ENCODE results near the gene FBLN2. TPM values are rescaled to one million over a fixed set of nuclear protein-coding genes. Genes with fewer than 3 reads are reported as not detected.

FBLN2 gene
- total RNA-seq, 1 experiment from 2014 or later = not detected

DNA sequence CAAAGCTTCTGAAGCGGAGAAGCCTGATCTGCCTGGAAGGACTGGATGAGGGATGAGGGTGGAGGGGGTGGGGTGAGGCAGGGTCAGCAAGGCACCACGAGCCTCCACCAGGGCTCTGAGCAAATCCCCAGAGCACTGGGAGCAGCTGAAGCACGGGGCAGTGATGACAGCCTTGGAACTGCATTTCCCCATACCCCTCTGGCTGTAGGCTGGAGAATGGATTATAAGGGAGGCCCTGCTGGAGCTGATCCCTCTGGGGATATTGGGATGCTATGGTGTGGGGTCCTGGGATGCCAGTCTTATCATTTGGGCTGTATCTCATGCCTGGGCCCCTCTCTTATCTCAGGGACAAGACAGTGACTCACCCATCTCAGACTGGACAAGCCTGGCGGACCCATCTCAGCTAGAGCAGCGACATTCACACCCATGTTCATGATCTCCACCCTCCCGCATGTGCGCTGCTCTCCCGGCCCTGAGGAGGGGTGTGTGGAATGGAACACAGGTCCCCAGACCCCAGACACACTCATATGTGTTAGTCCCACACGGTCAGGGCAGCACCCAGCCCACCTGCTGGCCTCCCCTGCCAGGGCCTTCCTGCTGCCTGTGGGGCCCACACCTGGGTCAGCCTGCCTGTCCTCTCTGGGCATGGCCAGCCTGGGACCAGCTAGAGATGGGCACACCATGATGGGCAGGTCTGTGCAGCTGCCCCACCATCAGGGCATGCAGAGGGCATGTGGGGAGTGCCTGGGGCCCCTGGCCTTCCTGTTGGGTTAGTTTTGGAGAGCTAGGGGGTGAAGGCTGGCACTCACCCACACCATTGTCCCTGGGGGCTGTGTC, 97.1 kb downstream of the FBLN2 start:
- no peak for DNase-seq (ENCODE audit: low spot score)

DNA sequence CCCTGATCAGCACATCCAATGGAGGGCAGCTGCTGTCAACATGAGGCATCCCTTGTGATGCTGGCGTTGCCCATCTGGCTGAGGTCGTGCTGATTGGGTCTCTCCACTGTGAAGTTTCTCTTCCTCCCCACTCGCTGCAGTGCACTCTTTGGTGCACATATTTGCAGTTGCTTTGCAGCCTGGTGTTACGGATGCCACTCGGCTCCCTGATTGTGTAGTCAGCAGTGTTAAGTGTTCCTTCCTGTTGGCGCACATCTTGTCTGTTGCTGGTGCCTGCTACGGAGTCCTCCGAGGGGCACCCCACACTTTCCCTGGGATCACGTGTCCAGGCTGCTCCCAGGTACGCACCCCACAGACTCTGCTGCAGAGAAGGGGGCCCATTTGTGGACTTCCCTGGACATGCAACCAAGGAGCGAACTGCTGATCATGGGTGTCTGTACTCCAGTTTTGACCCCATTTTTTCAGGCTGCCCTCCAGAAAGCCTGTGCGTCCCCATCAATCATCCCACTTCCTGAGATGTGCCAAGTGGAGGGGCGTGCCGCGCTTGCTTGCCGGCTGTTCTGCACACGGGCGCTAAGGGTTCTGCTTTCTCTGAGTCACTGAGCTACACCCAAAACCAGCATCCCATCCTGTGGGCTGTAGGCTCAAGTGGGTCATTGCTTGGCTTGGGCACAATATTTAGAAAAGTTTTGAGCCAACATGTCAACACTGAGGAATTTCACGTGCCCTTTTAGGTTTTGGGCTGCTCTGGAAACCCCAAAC, 98.6 kb downstream of the FBLN2 start:
- DNase-seq (ENCODE audit: low spot score) = no peak

DNA sequence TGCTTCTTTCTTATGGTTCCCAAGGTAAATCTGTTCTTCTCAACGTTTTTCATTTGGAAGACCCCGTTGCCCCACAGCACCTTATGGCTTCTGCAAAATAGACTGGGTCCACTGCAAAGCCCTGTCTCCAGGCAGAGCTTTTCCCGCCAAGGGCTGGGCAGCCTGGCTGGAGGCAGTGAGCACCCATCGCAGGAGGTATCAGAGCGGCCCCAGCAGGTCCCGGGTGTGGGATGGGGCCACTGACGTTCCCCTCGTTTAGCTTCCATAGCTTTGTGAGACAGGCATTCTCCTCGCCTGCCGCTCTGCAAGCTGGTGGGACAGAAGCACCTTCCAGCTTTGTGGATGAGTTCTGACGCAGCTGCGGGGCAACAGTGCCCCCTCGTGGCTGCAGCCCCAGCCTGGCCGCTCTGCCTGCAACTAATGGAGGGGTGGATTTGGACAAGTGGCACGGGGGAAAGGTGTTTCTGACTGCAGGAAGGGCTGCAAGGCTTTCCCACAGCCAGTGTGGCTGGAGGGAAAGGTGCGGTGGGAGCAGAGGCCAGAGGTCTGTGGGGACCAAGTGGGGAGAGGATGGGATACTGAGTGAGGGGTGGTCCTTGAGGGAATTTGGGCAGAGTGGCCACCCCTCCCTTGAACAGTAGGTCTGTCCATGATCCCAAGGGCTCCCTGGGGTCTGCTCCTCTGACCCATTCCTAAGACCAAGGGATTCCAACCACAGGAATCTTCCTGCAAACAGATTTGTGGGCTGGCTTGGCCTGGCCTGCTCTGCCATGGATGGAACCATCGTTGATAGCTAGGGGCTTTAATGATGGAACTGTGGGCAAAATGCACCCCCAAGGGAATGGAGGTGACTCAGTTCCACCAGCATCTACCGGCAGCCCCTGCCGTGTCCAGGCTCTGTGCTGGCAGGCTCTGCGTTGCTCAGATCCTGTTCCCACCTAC, 99.4 kb downstream of the FBLN2 start:
- DNase-seq (ENCODE audit: low spot score) = peak; percentile 78

DNA sequence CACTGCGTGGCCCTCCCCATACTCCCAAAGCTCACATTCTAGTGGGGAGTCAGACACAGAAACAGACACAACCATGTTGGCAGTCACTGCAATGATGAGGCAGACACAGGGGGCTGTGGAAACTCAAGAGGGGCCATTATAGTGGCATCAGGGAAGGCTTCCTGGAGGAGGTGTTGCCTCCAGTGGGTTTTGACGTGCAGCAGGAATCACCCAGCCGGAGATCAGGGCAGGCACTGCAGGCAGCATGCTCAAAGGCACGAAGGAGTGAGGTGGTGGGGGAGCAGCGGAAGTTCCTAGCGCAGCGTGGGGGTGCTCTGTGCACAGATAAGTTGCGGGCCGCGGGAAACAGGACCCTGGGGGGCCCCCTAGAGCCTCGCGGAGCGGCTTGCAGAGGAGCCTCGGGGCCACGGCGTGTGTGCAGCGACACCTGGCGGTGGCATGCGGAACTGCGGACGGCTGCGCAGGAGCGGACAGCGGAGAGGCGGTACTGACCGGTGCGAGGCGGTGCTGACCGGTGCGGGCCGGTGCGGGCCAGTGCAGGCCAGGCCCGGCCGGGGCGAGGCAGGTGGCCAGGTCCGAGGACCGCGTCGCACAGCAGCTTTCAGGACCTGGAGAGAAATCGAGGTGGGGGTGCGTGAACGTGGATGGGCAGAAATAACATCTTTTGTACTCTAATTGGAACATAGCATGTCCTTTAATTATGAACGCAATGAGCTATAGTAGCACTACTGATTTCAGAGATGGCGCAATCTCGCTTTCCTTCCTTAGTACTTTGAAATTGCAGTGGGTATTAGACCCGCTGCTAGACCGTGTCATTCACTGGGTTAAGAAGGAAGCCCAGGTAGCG, 101.5 kb downstream of the FBLN2 start:
- peak; percentile 75 for DNase-seq (ENCODE audit: low spot score)

DNA sequence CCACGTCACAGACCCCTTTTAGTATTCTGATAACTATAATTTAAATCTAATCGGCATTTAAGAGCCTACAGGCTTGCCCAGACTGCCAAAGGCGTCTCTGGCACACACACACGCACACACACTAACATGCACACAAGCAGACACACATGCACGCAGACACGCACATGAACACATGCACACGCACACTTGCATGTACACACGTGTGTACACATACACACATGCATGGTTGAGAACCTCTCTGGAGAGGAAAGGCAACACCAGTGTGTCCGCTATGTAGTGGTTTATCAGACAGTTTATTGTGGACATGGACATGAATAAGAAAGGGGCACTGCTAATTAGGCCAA, 102.1 kb downstream of the FBLN2 start:
- DNase-seq (ENCODE audit: low spot score) = no peak

GRCh38 chr3:13651775-13652428, 103.0 kb downstream of the FBLN2 start:
- DNase-seq (ENCODE audit: low spot score) = no peak

DNA sequence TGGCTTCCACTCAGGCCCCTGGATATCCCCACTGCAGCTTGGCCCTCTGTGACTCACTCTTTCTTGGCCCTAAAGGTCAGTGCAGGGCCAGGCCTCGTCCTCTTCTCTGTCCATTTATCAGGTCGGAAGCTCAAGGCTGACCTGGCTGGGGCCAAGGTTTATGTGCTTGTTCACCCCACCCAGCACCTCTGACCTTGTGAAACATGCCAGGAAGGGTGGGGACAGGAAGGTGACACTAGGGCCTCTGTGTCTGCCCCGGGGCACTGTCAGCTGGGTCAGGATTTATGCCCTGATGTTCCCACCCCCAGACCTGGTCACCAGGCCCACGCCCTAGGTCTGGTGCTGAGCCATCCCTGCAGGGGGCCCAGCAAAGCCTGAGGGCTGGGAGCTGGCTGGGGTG, 103.8 kb downstream of the FBLN2 start:
- no peak for DNase-seq (ENCODE audit: low spot score)

- no peak for DNase-seq (ENCODE audit: low spot score)
Observed at GRCh38 chr3:13653631-13654279, 104.8 kb downstream of the FBLN2 start.

DNA sequence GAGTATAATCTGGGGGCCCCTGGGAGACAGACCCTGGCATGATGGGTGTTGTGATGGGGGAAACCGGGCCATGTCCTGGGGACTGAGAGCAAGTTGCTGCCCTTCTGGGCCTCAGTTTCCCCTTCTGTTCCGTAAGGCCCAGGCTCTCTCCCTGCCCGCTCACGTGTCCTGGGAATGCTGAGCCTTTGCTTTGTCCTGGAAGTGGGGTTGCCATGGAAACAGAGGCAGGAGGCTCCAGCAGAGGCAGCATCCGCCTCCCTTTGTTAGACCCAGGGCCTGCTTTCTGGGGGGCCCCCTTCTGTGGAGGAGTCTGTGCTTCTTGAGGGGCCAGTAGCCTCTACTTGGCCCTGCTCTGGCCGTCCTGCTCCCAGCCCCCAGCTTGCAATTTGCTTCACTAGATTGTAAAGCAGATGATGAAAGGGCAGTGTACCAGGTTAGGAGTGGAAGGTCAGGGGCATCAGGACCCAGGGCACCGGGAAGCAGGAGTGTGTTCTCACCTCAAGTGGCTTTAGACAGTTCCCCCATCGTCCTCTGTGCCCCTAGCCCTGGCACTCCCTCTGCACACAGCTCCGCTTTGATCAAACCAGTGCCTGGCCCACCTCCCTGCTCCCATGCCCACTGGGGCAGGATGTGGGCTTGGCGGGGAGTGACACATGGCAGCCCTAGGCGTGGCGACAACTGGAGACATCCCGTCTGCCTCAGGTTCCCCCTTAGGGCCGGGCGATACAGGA, 105.6 kb downstream of the FBLN2 start:
- no peak for DNase-seq (ENCODE audit: low spot score)

DNA sequence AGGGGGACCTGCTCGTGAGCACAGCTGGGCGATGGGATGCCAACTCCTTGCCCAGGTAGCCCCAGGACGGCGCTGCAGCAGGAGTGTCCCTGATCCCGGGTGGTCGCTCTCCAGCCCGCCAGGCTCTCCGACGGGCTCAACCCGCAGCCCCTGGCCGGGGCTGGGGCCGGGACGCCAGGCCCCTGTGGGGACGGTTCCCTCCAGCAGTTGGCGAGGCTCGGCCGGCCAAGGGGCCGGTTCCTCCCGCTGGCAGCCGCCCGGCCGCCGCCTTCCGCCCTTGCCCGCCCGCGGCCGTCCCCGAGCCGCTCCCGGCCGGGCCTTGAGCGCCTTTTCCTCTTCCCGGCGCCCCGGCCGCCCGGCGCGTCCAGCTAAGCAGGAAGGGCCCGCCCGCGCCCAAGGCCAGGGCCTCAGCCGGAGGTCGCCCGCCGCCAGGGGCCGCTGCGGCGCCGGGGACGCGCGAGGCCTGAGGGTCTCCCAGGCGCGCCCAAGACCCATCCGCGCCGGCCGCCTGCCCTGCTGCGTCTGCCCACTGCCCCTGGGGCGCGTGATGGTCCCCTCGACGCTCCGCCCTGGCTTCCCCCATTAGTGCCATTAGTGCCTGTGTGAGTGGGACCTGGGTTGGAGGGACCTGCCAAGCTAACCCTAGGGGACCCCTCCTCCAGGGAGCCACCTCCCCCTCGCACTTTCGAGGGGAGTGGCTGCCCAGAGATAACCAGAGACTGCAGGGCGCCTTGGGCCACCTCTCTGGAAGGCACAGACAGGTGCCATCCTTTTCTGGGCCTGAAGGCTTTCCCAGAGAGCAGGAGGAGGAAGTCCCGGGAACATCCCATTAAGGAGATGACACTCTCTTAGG, 106.4 kb downstream of the FBLN2 start:
- DNase-seq (ENCODE audit: low spot score) = no peak

DNA sequence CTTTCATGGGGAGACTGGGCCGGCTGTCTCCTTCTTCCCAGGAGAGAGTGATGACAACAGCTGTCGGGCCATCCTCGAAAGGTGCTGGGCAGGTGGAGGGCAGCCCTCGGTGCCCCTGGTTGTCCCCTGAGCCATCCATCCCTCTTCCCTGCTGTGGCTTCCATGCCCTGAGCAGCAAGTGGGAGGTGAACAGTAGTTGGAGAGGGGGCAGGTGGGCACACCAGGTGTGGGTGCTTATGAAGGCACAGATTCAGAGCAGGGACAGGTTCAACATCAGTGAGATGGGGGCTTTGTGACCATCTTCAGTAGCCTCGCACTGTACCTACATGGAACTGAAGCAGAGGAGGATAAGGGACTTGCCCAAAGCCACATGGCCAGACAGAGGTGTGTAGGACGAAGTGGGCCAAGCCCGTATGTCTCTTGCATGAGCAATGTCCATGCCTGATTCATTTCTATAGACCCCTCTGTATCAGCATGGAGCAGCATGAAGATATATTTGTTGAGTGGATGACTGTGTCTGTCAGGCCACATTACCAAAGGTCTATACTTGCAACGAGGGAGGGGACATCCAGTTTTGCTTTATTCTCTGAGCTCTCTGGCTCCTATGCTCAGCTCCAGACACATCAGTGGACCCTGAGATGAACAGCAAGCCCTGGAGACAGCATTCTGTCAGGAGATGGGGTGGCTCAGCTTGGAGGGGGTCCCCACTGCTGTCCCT, 107.8 kb downstream of the FBLN2 start:
- DNase-seq (ENCODE audit: low spot score) = no peak

DNA sequence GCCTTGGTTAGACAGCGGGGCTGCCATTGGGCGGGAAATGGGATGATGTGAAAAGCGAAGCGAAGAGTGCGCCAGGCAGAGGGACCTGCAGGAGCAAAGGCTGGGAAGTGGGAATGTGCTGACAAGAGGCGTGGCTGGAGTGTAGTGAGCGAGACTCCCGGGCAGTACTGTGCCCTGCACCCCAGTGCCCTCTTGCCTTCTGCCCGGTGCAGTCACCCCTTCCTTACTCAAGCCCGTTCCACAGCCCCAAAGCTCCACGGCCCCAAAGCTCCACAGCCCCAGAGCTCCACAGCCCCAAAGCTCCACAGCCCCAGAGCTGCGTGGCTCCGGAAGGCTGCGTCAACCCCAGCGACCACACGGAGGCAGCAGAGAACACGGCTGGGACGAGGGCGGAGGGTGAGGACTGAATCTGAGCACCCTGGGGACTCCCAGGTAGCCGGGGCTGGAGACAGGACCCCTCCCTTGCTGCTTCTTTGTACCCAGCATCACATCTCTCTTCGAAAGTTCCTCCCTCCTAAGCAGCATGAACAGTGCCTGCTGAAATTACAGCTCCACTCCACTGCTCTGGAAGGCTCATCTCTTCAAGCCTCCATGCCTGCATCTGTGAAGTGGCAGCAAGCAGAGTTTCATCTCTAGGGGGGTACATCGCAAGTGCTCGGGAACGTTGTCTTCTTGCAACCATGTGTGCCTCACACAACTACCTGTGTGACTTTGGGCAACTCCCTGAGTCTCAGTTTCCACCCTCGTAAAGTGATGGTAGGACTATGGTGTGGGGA, 108.9 kb downstream of the FBLN2 start:
- DNase-seq (ENCODE audit: low spot score) = peak; percentile 43

- no peak for DNase-seq (ENCODE audit: low spot score)
Observed at GRCh38 chr3:13658681-13659080, 109.8 kb downstream of the FBLN2 start.

- no peak for DNase-seq (ENCODE audit: low spot score)
Observed at GRCh38 chr3:13659221-13659969, 110.5 kb downstream of the FBLN2 start.

DNA sequence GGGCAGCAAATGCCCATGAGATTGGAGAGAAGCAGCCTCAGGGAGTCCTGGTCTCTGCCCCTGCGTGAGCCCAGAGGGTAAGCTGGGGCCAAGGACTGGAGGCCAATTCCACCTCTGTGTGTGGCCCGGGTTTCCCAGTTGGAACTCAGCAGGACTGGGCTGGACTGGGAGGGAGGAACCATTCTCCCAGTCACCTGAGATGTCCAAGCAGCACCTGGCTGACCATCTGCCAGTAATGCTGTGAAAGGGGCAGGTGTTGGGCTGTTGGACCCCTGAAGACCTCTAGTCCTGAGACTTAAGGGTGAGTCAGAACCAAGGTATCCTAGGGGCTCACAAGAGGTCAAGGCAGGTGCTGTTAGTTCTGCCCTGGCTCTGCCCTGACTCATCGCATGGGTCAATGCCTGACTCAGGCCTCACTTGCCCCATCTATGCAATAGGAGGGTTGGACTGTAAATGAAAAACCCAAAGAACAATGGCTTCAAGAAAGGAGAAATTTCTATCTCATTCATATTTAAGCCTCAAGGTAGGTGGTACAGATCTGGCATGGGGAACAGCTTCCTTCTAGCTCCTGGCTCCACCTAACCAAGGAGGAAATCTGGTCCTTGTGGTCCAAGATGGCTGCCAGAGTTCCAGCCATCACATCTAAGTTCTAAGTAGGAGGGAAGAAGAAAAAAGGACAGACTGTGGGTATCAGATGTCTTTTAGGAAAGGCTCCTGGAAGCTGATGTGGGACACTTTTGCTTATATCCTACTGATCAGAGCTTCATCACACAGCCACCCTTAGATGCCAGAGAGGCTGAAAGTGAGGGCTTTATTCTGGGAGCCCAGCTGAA, 111.3 kb downstream of the FBLN2 start:
- no peak for DNase-seq (ENCODE audit: low spot score)

Measured in H4 (cell line).